ENCODE results near the gene ASB4.

DNA sequence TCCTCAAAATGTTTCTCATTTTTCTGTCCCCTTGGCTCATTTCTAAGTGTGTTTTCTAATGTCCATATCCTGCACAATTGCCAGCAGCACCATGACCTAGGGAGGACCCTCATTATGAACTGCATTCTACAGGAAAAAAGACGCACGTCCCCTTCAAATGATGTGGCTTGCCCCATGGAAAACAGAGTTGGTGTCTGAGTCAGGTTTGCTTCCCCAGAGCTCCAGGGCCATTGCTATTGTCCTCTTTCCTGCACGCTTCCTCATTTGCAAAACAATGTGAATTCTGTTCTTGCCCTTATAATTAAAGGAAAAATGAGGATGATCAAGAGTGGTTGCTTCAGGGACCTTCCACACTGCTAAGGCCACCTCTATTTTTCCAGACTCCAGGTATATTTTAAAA, 14.7 kb upstream of the ASB4 start:
- no peak for TF ChIP-seq POLR2AphosphoS5 (IDR thresholded peaks at IDR 0.05; ENCODE audit: borderline replicate concordance, low read depth, low read length)
- TF ChIP-seq EZH2 (IDR thresholded peaks at IDR 0.05): no peak

Data from SK-N-MC (cell line).